Keratinocyte (primary cell): ENCODE data around the gene WDR91. TPM values are rescaled to one million over a fixed set of nuclear protein-coding genes. Genes with fewer than 3 reads are reported as not detected.

Source experiments
- DNase-seq: peaks from one replicate; pipeline ENCODE4 v3.0.0-alpha.2; 2011; ENCODE audit warnings: low read depth, missing footprints, low spot score
- FAIRE-seq: peaks from 2 replicates; lab custom pipeline; 2011; peaks lifted over from hg19 to GRCh38; lab: Jason Lieb, UNC
- H2AFZ ChIP-seq: 2 replicates; pipeline ENCODE4 v1.6.0; 2012; ENCODE audit warnings: low read length, control low read depth, inconsistent platforms; ENCODE audit not compliant: control insufficient read depth
- H3K27ac ChIP-seq: 2 replicates; pipeline ENCODE4 v1.5.1; 2011; ENCODE audit warnings: low read length; ENCODE audit not compliant: control insufficient read depth, insufficient read depth
- H3K27me3 ChIP-seq: 3 replicates; pipeline ENCODE4 v1.6.0; 2011; ENCODE audit warnings: low read length; ENCODE audit not compliant: control insufficient read depth, insufficient read depth; ENCODE audit errors: extremely low read depth
- H3K36me3 ChIP-seq, 2 experiments: 2 replicates in 1 of 2; 3 replicates in 1 of 2; pipeline ENCODE4 v1.5.1; 2011; ENCODE audit warnings: low read length in 2 of 2, mild to moderate bottlenecking in 1 of 2; ENCODE audit not compliant: control insufficient read depth in 2 of 2, insufficient read depth in 2 of 2; ENCODE audit errors: extremely low read depth in 1 of 2
- H3K4me1 ChIP-seq: 3 replicates; pipeline ENCODE4 v1.5.1; 2011; ENCODE audit warnings: low read length; ENCODE audit not compliant: control insufficient read depth, insufficient read depth; ENCODE audit errors: extremely low read depth
- H3K4me2 ChIP-seq: 3 replicates; pipeline ENCODE4 v1.6.0; 2011; ENCODE audit warnings: low read depth, low read length; ENCODE audit not compliant: control insufficient read depth, insufficient read depth; ENCODE audit errors: extremely low read depth
- H3K4me3 ChIP-seq, 3 experiments: fragments of 200-600 bp in 1 of 3; sonication (generic) in 1 of 3; 2 replicates in 2 of 3; 3 replicates in 1 of 3; pipeline ENCODE4 v1.5.1; 2011 to 2016; ENCODE audit warnings: low read length in 3 of 3, mild to moderate bottlenecking in 3 of 3, control low read depth in 2 of 3, inconsistent platforms in 1 of 3, low read depth in 1 of 3, mixed read lengths in 1 of 3, mixed run types in 1 of 3, moderate library complexity in 1 of 3; ENCODE audit not compliant: control insufficient read depth in 2 of 3, insufficient read depth in 2 of 3; ENCODE audit errors: extremely low read depth in 1 of 3
- H3K79me2 ChIP-seq: 2 replicates; pipeline ENCODE4 v1.6.0; 2012; ENCODE audit warnings: low read length; ENCODE audit not compliant: control insufficient read depth, insufficient read depth
- H3K9ac ChIP-seq: 3 replicates; pipeline ENCODE4 v1.6.0; 2011; ENCODE audit warnings: low read length; ENCODE audit not compliant: control insufficient read depth, insufficient read depth; ENCODE audit errors: extremely low read depth
- H3K9me1 ChIP-seq: 3 replicates; pipeline ENCODE4 v1.6.0; 2011; ENCODE audit warnings: low read length; ENCODE audit not compliant: control insufficient read depth, insufficient read depth; ENCODE audit errors: extremely low read depth
- H3K9me3 ChIP-seq: 2 replicates; pipeline ENCODE4 v1.5.1; 2012; ENCODE audit warnings: low read depth, low read length; ENCODE audit not compliant: control insufficient read depth
- H4K20me1 ChIP-seq: 3 replicates; pipeline ENCODE4 v1.6.0; 2011; ENCODE audit warnings: low read length; ENCODE audit not compliant: control insufficient read depth, insufficient read depth; ENCODE audit errors: extremely low read depth
- CTCF ChIP-seq, 3 experiments: IDR thresholded peaks in 1 of 3; conservative IDR thresholded peaks in 1 of 3; optimal IDR thresholded peaks in 1 of 3; 2 replicates in 2 of 3; 3 replicates in 1 of 3; pipeline versions ENCODE3 to v1.5.1; 2011; ENCODE audit warnings: low read length in 3 of 3, mild to moderate bottlenecking in 3 of 3, moderate library complexity in 2 of 3, control low read depth in 1 of 3, inconsistent platforms in 1 of 3; ENCODE audit not compliant: insufficient read depth in 2 of 3; ENCODE audit errors: extremely low read depth in 1 of 3
- EZH2 ChIP-seq: IDR thresholded peaks from one replicate; pipeline ENCODE4 v1.6.1; 2012; ENCODE audit warnings: inconsistent platforms, mild to moderate bottlenecking, low read length, moderate library complexity
- dilution Hi-C: fragments of 300-500 bp; cut with MboI; formaldehyde crosslinking; loops from one replicate; pipeline ENCODE4 v1.7.0; 2020; ENCODE audit warnings: low sequenced_read_pairs; ENCODE audit not compliant: extremely low pct_ligation_motif_present
- polyA plus RNA-seq, 5 experiments: library from polyadenylated mRNA; depleted of rRNA in 3 of 5; stranded (reverse) in 3 of 5; stranded (forward) in 1 of 5; unstranded in 1 of 5; fragments of >200 nt; gene quantifications; 1 replicate in 1 of 5; 2 replicates in 3 of 5; 3 replicates in 1 of 5; pipeline versions ENCODE4 v1.2.1 to v1.2.3, GENCODE V29; 2011 to 2012; ENCODE audit warnings: missing spikeins in 2 of 5, low read depth in 1 of 5, low replicate concordance in 1 of 5

Gene WDR91
- polyA plus RNA-seq, 1 donor (not counting 4 experiments of a cell fraction or from before 2014, with no cell fraction given): 22.5 TPM

- Histone ChIP-seq H3K36me3 (peaks cover 9 to 18% of the 10 kb centered on the region in 2 experiments), H3K4me3 (no peak overlapping the region)
- dilution Hi-C loops: no loop called here
These were observed 4.4 kb downstream of the WDR91 start for GRCh38 chr7:135206941-135207391.

GRCh38 chr7:135205850-135206249, 5.5 kb downstream of the WDR91 start:
- no peak overlapping the region for H3K4me3 ChIP-seq

More at GRCh38 chr7:135206941-135207391, 4.4 kb downstream of the WDR91 start:
- TF ChIP-seq CTCF (optimal IDR thresholded peaks at IDR 0.05 in 1 of 3, IDR thresholded peaks at IDR 0.05 in 1 of 3, conservative IDR thresholded peaks at IDR 0.05 in 1 of 3; ENCODE audit: extremely low read depth in 1 of 3, insufficient read depth in 2 of 3, low read length in 3 of 3) (no peak), EZH2 (no peak)
- Histone ChIP-seq H3K9me3 (no peaks in the 10 kb centered on the region), H2AFZ (no peak overlapping the region), H3K4me2 (no peak overlapping the region), H3K79me2 (peaks cover 42% of the 10 kb centered on the region), H3K9ac (no peak overlapping the region), H3K27me3 (no peaks in the 10 kb centered on the region), H3K27ac (no peak overlapping the region), H3K9me1 (no peaks in the 10 kb centered on the region), H3K4me1 (peaks cover 30% of the 10 kb centered on the region), H4K20me1 (no peaks in the 10 kb centered on the region)
- DNase-seq: no peak
- no peak for FAIRE-seq

More at GRCh38 chr7:135205850-135206249, 5.5 kb downstream of the WDR91 start:
- H4K20me1 ChIP-seq: no peaks in the 10 kb centered on the region
- no peaks in the 10 kb centered on the region for H3K9me1 ChIP-seq
- no peaks in the 10 kb centered on the region for H3K9me3 ChIP-seq
- H2AFZ ChIP-seq: no peak overlapping the region
- H3K79me2 ChIP-seq: peaks cover 38% of the 10 kb centered on the region
- no peaks in the 10 kb centered on the region for H3K27me3 ChIP-seq
- TF ChIP-seq EZH2 (no peak), CTCF (optimal IDR thresholded peaks at IDR 0.05 in 1 of 3, IDR thresholded peaks at IDR 0.05 in 1 of 3, conservative IDR thresholded peaks at IDR 0.05 in 1 of 3; ENCODE audit: extremely low read depth in 1 of 3, insufficient read depth in 2 of 3, low read length in 3 of 3) (no peak)
- H3K4me1 ChIP-seq: peaks cover 32% of the 10 kb centered on the region
- peaks cover 9 to 23% of the 10 kb centered on the region in 2 experiments for H3K36me3 ChIP-seq
- DNase-seq (no peak), FAIRE-seq (no peak)
- H3K27ac ChIP-seq: no peak overlapping the region
- dilution Hi-C loops: no loop called here
- H3K9ac ChIP-seq: no peak overlapping the region
- H3K4me2 ChIP-seq: no peak overlapping the region
